HG02840 (cell line): ENCODE measurements around the gene FAM161A.
"Not testable (repeated sequence)": the region's sequence is repeated elsewhere in the genome, so short reads cannot be mapped to it uniquely, and the experiment has no call there.

ENCODE experiments used
- ATAC-seq: cut with Tn5 transposase; IDR thresholded peaks from one replicate; pipeline ENCODE4 v1.9.1; 2021; ENCODE audit warnings: mild to moderate bottlenecking, moderate library complexity, moderate number of reproducible peaks; ENCODE audit not compliant: unreplicated experiment, low FRiP score

Gene FAM161A

DNA sequence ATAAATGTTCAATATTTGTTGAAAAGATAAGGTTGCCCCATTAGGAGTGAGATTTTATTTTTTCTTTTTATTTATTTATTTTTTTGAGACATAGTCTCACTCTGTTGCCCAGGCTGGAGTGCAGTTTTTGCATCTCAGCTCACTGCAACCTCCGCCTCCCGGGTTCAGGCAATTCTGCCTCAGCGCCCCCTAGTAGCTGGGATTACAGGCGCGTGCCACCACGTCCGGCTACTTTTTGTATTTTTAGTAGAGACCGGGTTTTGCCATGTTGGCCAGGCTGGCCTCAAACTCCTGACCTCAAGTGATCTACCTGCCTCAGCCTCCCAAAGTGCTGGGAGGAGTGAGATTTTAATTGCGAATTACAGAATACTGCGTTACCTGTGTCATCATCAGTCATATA, 2.6 kb downstream of the FAM161A start:
- not testable (repeated sequence) for ATAC-seq

- ATAC-seq, result no peak
These were observed 8.5 kb downstream of the FAM161A start for GRCh38 chr2:61845320-61845719.

- no peak for ATAC-seq
These were observed 12.6 kb downstream of the FAM161A start for GRCh38 chr2:61841286-61841685.

- no peak for ATAC-seq
These were observed 19.0 kb downstream of the FAM161A start for GRCh38 chr2:61834893-61835292.

GRCh38 chr2:61833971-61834370, 19.9 kb downstream of the FAM161A start:
- no peak for ATAC-seq

DNA sequence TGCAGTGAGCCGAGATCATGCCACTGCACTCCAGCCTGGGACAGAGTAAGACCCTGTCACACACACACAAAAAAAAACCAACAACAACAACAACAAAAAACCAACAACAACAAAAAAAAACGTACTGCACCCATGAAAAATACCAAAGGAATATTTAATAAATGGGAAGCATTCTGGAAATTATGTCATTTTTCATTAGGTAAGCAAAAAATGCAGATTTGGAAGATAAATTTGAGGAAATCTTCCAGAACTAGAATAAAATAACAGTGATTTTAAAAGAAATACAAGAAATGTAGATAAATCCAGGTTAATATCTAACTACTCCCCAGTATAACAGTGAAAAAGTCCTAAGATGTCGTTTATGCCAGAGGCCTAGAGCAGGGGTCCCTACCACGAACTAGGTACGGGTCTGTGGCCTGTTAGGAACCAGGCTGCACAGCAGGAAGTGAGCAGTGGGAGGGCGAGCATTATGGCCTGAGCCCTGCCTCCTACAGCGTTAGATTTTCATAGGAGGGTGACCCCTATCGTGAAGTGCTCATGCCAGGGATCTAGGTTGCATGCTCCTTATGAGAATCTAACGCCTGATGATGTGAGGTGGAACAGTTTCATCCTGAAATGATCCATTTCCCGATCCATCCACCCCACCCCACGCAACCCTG, 21.5 kb downstream of the FAM161A start:
- ATAC-seq, result no peak

DNA sequence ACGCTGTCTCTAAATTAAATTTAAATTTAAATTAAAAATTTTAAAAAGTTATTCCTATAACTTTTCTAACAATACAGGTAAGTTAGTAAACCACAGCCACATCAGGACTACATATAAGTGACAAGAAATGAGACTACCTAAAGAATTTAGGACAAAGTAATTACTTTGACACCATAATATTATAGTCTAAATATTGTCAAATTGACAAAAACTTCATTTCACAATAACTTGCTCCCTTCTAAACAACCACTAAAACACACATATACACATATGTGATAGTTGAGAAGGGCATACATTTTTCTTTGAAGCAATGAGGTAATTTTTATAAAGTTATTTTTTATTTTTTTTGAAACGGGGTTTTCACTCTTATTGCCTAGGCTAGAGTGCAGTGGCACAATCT, 31.6 kb downstream of the FAM161A start:
- ATAC-seq, result no peak

DNA sequence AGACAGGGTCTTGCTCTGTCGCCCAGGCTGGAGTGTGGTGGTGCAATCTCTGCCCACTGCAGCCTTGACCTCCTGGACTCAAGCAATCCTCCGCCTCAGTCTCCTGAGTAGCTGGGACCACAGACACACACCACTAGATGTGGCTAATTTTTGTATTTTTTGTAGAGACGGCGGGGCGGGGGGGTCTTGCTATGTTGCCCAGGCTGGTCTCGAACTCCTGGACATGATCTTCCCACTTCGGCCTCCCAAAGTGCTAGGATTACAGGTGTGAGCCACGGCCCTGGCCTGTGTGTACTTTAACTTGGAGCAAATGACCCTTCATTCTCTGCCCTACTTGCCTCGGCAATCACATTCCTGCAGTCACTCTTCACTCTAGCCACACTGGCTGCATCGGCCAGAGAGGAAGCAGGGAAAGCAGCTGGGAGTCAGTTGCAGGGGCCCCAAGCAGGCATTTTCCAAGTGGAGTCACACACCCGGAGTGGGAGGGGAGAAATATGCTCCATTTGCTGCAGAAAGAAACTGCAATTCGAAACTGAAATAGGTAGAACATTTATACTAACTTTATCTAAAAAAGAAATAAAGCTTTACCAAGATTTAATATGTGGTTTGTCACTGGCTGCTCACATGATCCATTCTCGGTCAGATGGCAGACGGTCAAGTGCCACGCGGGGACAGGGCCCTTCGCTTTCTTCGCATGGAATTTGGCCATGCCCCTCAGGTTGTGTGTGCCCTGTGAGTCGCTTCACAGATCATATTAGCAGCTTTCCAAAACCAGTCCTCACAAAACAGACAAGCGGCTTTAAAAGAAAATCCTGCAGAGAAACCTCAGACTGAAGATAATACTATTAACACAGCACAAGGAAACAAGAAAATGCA, 37.1 kb downstream of the FAM161A start:
- no peak for ATAC-seq

DNA sequence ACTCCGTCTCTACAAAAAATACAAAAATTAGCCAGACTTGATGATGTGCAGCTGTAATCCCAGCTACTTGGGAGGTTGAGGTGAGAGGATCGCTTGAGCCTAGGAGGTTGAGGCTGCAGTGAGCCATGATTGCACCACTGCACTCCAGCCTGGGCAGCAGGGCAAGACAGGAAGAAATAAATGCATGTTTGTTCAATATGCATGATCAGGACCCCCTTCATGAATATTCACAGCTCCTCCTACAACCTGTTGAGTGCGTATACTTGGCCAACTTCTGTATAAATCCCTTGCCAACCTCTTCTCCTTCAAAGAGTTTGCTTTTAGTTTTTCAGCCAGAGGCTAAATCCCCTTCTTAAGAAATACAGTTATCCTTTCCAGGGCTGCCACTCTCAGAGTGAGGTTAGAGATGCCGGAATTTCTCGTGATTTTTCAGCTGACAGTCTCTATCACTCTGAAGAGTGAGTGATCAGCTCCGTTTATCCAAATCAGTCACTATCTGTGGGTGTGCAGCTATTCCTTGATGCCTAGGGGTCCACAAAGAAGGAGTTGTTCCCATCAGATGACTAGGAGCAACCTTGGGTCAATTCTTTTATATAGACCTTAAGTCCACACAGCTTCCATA, 39.2 kb downstream of the FAM161A start:
- no peak for ATAC-seq

DNA sequence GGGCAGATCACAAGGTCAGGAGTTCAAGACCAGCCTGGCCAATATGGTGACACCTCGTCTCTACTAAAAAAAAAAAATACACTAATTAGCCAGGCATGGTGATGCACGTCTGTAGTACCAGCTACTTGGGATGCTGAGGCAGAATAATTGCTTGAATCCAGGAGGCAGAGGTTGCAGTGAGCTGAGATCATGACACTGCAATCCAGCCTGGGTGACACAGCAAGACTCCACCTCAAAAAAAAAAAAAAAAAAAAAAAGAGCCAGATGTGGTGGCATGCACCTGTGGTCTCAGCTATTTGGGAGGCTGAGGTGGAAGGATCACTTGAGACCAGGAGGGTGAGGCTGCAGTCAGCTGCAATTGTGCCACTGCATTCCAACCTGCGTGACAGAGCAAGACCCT, 40.5 kb downstream of the FAM161A start:
- not testable (repeated sequence) for ATAC-seq

DNA sequence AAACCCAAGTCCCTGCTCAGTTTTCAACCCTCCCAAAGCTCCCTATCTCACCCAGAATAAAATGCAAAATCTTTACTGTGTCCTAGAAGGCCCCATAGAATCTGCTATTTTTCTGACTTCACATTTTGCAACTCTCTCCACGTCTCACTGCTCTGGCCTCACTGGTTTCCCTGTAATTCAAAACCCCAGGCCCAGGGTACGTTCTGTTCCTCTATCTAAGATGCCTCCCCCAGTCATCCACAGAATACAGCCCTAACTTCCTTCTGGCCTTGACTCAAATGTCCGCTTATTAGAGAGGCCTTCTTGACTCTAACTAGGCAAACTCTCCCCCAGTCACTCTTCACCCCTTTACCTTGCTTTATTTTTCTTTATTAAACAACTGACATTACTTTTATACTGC, 42.0 kb downstream of the FAM161A start:
- no peak for ATAC-seq

DNA sequence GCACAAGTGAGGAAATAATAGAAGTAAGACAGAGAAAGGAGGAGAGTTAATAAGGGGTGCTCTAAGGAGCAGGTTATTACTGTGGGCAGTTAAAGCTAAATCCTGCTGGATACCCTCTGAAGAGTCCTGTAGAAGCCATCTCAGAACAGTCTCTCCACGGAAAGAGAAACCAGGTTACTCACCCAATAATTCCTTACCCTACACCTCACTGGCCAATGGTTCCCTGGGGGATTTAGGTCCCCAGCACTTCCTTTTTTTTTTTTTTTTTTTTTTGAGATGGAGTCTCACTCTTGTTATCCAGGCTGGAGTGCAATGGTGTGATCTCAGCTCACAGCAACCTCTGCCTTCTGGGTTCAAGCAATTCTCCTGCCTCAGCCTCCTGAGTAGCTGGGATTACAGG, 43.7 kb downstream of the FAM161A start:
- ATAC-seq, result not testable (repeated sequence)

DNA sequence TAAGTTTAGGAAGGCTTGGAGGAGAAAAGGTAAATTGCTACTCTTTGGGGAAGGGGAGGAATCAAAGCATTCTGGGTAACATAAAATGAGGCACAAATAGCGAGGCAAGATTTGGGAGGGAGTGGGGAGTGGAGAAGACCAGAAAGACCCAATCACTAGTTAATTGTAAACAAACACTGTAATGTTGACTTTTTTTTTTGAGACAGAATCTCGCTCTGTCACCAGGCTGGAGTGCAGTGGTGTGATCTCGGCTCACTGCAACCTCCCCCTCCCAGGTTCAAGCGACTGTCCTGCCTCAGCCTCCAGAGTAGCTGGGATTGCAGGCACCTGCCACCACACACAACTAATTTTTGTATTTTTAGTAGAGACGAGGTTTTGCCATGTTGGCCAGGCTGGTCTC, 45.2 kb downstream of the FAM161A start:
- ATAC-seq, result not testable (repeated sequence)

DNA sequence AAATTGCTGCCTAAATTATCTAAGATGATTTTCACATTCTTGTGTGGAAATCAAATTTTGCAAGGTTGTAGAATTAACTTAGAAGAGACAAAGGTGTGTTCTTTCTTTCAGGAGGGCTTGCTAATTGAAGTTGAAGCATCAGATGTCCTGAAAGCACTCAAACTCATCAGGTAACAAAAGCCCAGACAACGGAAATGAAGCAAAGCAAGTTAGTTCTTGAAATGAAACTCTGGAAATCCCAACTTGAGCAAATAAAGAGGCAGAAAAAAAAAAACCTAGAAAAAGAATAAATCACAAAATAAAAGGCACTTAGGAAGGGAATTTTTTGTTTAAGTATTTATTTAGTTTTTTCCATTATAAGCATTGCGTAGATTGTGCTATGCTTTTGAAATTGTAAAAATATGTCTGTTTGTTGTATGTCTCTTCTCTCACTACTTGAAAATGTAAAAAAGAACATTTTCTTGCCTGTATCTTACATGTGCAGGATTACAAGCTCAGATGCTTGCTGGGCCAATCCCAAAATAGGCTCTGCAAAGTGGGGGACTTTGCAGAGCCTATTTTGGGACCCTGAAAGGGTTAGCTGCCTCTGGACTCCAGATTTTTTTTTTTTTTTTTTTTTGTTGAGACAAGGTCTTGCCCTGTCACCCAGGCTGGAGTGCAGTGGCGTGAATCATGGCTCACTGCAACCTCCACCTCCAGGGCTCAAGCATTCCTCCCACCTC, 46.7 kb downstream of the FAM161A start:
- ATAC-seq, result no peak

- no peak for ATAC-seq
These were observed 51.3 kb downstream of the FAM161A start for GRCh38 chr2:61802548-61802947.

DNA sequence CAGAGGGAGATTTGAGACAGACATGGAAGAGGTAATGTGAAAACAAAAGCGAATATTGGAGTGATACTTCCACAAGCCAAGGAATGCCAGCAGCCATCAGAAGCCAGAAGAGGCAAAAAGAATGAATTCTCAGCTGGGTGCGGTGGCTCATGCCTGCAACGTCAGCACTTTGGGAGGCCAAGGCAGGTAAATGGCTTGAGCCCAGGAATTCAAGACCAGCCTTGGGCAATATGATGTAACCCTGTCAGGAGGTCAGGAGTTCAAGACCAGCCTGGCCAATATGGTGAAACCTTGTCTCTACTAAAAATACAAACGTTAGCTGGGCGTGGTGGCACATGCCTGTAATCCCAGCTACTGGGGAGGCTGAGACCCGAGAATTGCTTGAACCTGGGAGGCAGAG, 54.8 kb downstream of the FAM161A start:
- no peak for ATAC-seq

DNA sequence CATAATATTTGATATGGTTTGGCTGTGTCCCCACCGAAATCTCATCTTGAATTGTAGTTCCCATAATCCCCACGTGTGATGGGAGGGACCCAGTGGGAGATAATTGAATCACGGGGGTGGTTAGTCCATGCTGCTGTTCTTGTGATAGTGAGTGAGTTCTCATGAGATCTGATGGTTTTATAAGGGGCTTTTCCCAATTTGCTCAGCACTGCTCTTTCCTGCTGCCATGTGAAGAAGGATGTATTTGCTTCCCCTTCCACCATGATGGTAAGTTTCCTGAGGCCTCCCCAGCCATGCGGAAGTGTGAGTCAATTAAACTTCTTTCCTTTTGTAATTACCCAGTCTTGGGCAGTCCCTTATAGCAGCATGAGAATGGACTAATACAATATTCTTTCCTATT, 56.4 kb downstream of the FAM161A start:
- ATAC-seq, result not testable (repeated sequence)

DNA sequence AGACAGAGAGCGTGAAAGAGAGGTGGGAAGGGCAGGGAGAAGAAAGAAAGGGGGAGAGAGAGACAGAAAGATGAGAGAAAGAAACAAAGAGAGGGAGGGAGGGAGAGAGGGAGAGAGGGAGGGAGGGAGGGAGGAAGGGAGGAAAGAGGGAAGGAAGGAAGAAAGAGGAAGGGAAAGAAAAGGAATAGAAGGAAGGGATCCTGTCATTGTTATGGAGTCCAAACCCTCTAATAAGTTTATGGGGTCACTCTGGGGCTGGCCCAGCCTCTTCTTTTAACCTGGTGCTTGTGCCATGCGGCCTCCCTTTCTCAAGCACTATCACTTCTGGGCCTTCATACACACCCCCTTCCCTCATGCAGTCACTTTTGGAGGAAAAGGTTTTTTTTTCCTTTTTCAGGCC, 58.5 kb downstream of the FAM161A start:
- no peak for ATAC-seq

DNA sequence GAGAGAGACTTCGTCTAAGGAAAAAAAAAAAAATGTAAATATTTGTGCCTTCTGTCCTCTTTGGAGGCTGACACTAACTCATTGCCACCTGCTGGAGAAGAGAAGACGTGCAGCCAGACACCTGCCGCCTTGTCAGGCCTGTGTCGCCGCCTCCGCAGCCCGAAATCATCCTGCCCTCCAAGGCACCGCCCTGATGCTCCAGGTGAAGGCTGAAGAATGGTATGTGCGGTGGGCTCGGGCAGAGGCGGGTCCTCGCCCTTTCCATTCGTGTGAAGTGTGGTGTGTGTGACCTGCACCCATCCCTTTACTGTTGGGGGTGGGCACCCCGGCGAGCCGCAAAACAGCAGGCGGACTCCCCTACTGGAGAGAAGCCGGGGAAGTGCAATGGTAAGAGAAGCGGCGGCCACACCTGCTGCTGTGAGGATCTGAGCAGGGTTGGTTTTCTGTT, 60.4 kb downstream of the FAM161A start:
- ATAC-seq, result no peak

- ATAC-seq, result no peak
These were observed 61.4 kb downstream of the FAM161A start for GRCh38 chr2:61792355-61792890.
